T-helper 1 cell (primary cell): ENCODE results near the gene C20orf202.
"Not testable (repeated sequence)": the region's sequence is repeated elsewhere in the genome, so short reads cannot be mapped to it uniquely, and the experiment has no call there.

Source experiments
- DNase-seq, 5 donors: peaks; one replicate each; pipeline ENCODE4 v3.0.0-alpha.2; 2012 to 2020

C20orf202 gene

GRCh38 chr20:1250282-1250681 is 47.0 kb downstream of the C20orf202 start:
- not testable (repeated sequence) for DNase-seq

GRCh38 chr20:1252416-1252815 is 49.2 kb downstream of the C20orf202 start:
- DNase-seq, result no peak

GRCh38 chr20:1254254-1254653 is 51.0 kb downstream of the C20orf202 start:
- no peak for DNase-seq

- no peak for DNase-seq
Observed at GRCh38 chr20:1255675-1256074, 52.4 kb downstream of the C20orf202 start.
